BLaER1 (cell line): ENCODE measurements around the gene OSBPL6.
"Not testable (repeated sequence)": the region's sequence is repeated elsewhere in the genome, so short reads cannot be mapped to it uniquely, and the experiment has no call there.

Experiments used
- H3K27ac ChIP-seq: shearing (Covaris generic); formaldehyde crosslinking; 2 replicates; pipeline ENCODE4 v1.8.1; 2022
- H3K27me3 ChIP-seq: shearing (Covaris generic); formaldehyde crosslinking; 2 replicates; pipeline ENCODE4 v1.8.1; 2022
- H3K36me3 ChIP-seq: shearing (Covaris generic); formaldehyde crosslinking; 2 replicates; pipeline ENCODE4 v1.8.1; 2022
- H3K4me1 ChIP-seq: shearing (Covaris generic); formaldehyde crosslinking; 2 replicates; pipeline ENCODE4 v1.8.1; 2022
- H3K4me2 ChIP-seq: shearing (Covaris generic); formaldehyde crosslinking; 2 replicates; pipeline ENCODE4 v1.8.1; 2022
- H3K4me3 ChIP-seq: shearing (Covaris generic); formaldehyde crosslinking; 2 replicates; pipeline ENCODE4 v1.8.1; 2022
- H3K9ac ChIP-seq: shearing (Covaris generic); formaldehyde crosslinking; 2 replicates; pipeline ENCODE4 v1.8.1; 2022
- H3K9me3 ChIP-seq: shearing (Covaris generic); formaldehyde crosslinking; 2 replicates; pipeline ENCODE4 v1.8.1; 2022
- H4K20me1 ChIP-seq: shearing (Covaris generic); formaldehyde crosslinking; 2 replicates; pipeline ENCODE4 v1.8.1; 2022
- Cebpa-rat ChIP-seq: shearing (Covaris generic); IDR thresholded peaks from 2 replicates; pipeline ENCODE4 v1.8.1; 2022

Gene OSBPL6

GRCh38 chr2:178404368-178404767 is 210.1 kb downstream of the OSBPL6 start:
- Histone ChIP-seq H3K4me2 (peak overlapping the region; percentile 79), H3K36me3 (no peaks in the 10 kb centered on the region), H3K9ac (peak overlapping the region; percentile 71), H3K4me3 (peak overlapping the region; percentile 19; the same call in 1 of the 2 replicates), H3K4me1 (peaks cover 73% of the 10 kb centered on the region), H4K20me1 (no peaks in the 10 kb centered on the region), H3K9me3 (no peaks in the 10 kb centered on the region), H3K27ac (peak overlapping the region; percentile 93), H3K27me3 (no peaks in the 10 kb centered on the region)
- no peak for TF ChIP-seq Cebpa-rat

GRCh38 chr2:178409261-178409660 is 214.9 kb downstream of the OSBPL6 start:
- Histone ChIP-seq H3K27ac (no peak overlapping the region), H4K20me1 (no peaks in the 10 kb centered on the region), H3K9me3 (no peaks in the 10 kb centered on the region), H3K4me1 (peaks cover 62% of the 10 kb centered on the region), H3K4me2 (no peak overlapping the region), H3K4me3 (no peak overlapping the region), H3K27me3 (no peaks in the 10 kb centered on the region), H3K9ac (no peak overlapping the region), H3K36me3 (no peaks in the 10 kb centered on the region)
- no peak for TF ChIP-seq Cebpa-rat

GRCh38 chr2:178412047-178412446 is 217.7 kb downstream of the OSBPL6 start:
- Histone ChIP-seq H3K27ac (0 out of 2 replicates have a peak overlapping the region, but pooled peaks have one; percentile 13), H4K20me1 (no peaks in the 10 kb centered on the region), H3K4me3 (no peak overlapping the region), H3K36me3 (no peaks in the 10 kb centered on the region), H3K4me2 (peak overlapping the region; percentile 77; the same call in 1 of the 2 replicates), H3K9ac (no peak overlapping the region), H3K9me3 (no peaks in the 10 kb centered on the region), H3K27me3 (no peaks in the 10 kb centered on the region), H3K4me1 (peaks cover 56% of the 10 kb centered on the region)
- no peak for TF ChIP-seq Cebpa-rat

- H3K36me3 ChIP-seq, H3K27me3 ChIP-seq, H4K20me1 ChIP-seq, H3K9me3 ChIP-seq: not testable (repeated sequence)
- Histone ChIP-seq H3K4me1 (peaks cover 56% of the 10 kb centered on the region), H3K4me3 (0 out of 2 replicates have a peak overlapping the region, but pooled peaks have one; percentile 72), H3K9ac (peak overlapping the region; percentile 97; the same call in 1 of the 2 replicates), H3K27ac (peak overlapping the region; percentile 99; the same call in 1 of the 2 replicates), H3K4me2 (peak overlapping the region; percentile 77)
Measured at GRCh38 chr2:178412453-178412852, 218.1 kb downstream of the OSBPL6 start.

GRCh38 chr2:178413472-178414265 is 219.4 kb downstream of the OSBPL6 start:
- peak overlapping the region; percentile 97 for H3K9ac ChIP-seq
- H3K9me3 ChIP-seq = no peaks in the 10 kb centered on the region
- no peaks in the 10 kb centered on the region for H4K20me1 ChIP-seq
- TF ChIP-seq Cebpa-rat = no peak
- peak overlapping the region; percentile 72 for H3K4me3 ChIP-seq
- H3K27me3 ChIP-seq = no peaks in the 10 kb centered on the region
- H3K27ac ChIP-seq = peak overlapping the region; percentile 99
- H3K4me1 ChIP-seq = peaks cover 61% of the 10 kb centered on the region
- H3K4me2 ChIP-seq = peak overlapping the region; percentile 77
- H3K36me3 ChIP-seq = peaks cover 12% of the 10 kb centered on the region

- H3K27ac ChIP-seq = peak overlapping the region; percentile 99
- peak overlapping the region; percentile 72 for H3K4me3 ChIP-seq
- peak overlapping the region; percentile 77 for H3K4me2 ChIP-seq
- H3K9me3 ChIP-seq = no peaks in the 10 kb centered on the region
- peak overlapping the region; percentile 97 for H3K9ac ChIP-seq
- peak; percentile 92 for TF ChIP-seq Cebpa-rat
- peaks cover 66% of the 10 kb centered on the region for H3K4me1 ChIP-seq
- no peaks in the 10 kb centered on the region for H4K20me1 ChIP-seq
- peaks cover 13% of the 10 kb centered on the region for H3K36me3 ChIP-seq
- no peaks in the 10 kb centered on the region for H3K27me3 ChIP-seq
Measured at GRCh38 chr2:178414266-178415247, 220.2 kb downstream of the OSBPL6 start.

- Histone ChIP-seq H3K4me2 (peak overlapping the region; percentile 77), H3K27me3 (no peaks in the 10 kb centered on the region), H3K27ac (peak overlapping the region; percentile 99; the same call in 1 of the 2 replicates), H3K9ac (peak overlapping the region; percentile 72; the same call in 1 of the 2 replicates), H3K36me3 (peaks cover 23% of the 10 kb centered on the region), H3K4me3 (peak overlapping the region; percentile 72; the same call in 1 of the 2 replicates), H4K20me1 (no peaks in the 10 kb centered on the region; the same call in 1 of the 2 replicates), H3K4me1 (peaks cover 71% of the 10 kb centered on the region), H3K9me3 (no peaks in the 10 kb centered on the region)
- TF ChIP-seq Cebpa-rat = no peak
Measured at GRCh38 chr2:178415979-178416378, 221.7 kb downstream of the OSBPL6 start.

GRCh38 chr2:178417916-178418315 is 223.6 kb downstream of the OSBPL6 start:
- no peaks in the 10 kb centered on the region; the same call in 1 of the 2 replicates for H4K20me1 ChIP-seq
- H3K4me3 ChIP-seq = no peak overlapping the region
- peak overlapping the region; percentile 27; the same call in 1 of the 2 replicates for H3K4me2 ChIP-seq
- no peaks in the 10 kb centered on the region for H3K27me3 ChIP-seq
- peak overlapping the region; percentile 21; the same call in 1 of the 2 replicates for H3K9ac ChIP-seq
- TF ChIP-seq Cebpa-rat = no peak
- H3K9me3 ChIP-seq = peaks cover 15% of the 10 kb centered on the region
- peak overlapping the region; percentile 28; the same call in 1 of the 2 replicates for H3K27ac ChIP-seq
- H3K4me1 ChIP-seq = peaks cover 58% of the 10 kb centered on the region
- H3K36me3 ChIP-seq = peaks cover 43% of the 10 kb centered on the region

GRCh38 chr2:178418426-178418825 is 224.1 kb downstream of the OSBPL6 start:
- Histone ChIP-seq H3K9ac (peak overlapping the region; percentile 21; the same call in 1 of the 2 replicates), H3K9me3 (peaks cover 20% of the 10 kb centered on the region), H3K4me2 (peak overlapping the region; percentile 27; the same call in 1 of the 2 replicates), H4K20me1 (no peaks in the 10 kb centered on the region; the same call in 1 of the 2 replicates), H3K36me3 (peaks cover 48% of the 10 kb centered on the region), H3K27me3 (no peaks in the 10 kb centered on the region), H3K4me1 (peaks cover 55% of the 10 kb centered on the region), H3K4me3 (no peak overlapping the region), H3K27ac (peak overlapping the region; percentile 28; the same call in 1 of the 2 replicates)
- no peak for TF ChIP-seq Cebpa-rat
